Heart right ventricle (tissue), 16 donors: ENCODE results near the gene RAD51B. TPM values are rescaled to one million over a fixed set of nuclear protein-coding genes. Genes with fewer than 3 reads are reported as not detected.

Experiments
- ATAC-seq, 8 donors: fragments of 200-7000 bp; cut with Tn5 transposase; one replicate each; pipeline ENCODE4 v1.9.1; 2020; ENCODE audit warnings: mild to moderate bottlenecking in 8 of 8, moderate library complexity in 8 of 8, moderate number of reproducible peaks in 1 of 8
- DNase-seq, 2 donors: peaks; one replicate each; pipeline ENCODE4 v3.0.0-alpha.2; 2020
- H3K27ac ChIP-seq, 10 donors: fragments of 200-600 bp; sonication (generic) in 2 of 10; one replicate each; pipeline versions ENCODE4 v1.5.0 to v1.8.0; 2020 to 2022; ENCODE audit warnings: mild to moderate bottlenecking in 3 of 10
- H3K27me3 ChIP-seq, 7 donors: fragments of 200-600 bp; one replicate each; pipeline ENCODE4 v1.8.0; 2021 to 2022; ENCODE audit warnings: mild to moderate bottlenecking in 2 of 7
- H3K36me3 ChIP-seq, 9 donors: fragments of 200-600 bp; sonication (generic) in 1 of 9; one replicate each; pipeline versions ENCODE4 v1.5.0 to v1.8.0; 2020 to 2022; ENCODE audit warnings: mild to moderate bottlenecking in 2 of 9
- H3K4me1 ChIP-seq, 9 donors: fragments of 200-600 bp; sonication (generic) in 1 of 9; one replicate each; pipeline versions ENCODE4 v1.5.0 to v1.8.0; 2020 to 2022; ENCODE audit warnings: mild to moderate bottlenecking in 4 of 9
- H3K4me3 ChIP-seq, 10 donors: fragments of 200-600 bp; sonication (generic) in 2 of 10; one replicate each; pipeline versions ENCODE4 v1.5.0 to v1.8.0; 2020 to 2022; ENCODE audit warnings: mild to moderate bottlenecking in 7 of 10, moderate library complexity in 2 of 10
- H3K9me3 ChIP-seq, 11 donors: fragments of 200-600 bp in 10 of 11; sonication (generic) in 2 of 11; one replicate each; pipeline versions ENCODE4 v1.5.0 to v1.8.0; 2013 to 2022; ENCODE audit warnings: mild to moderate bottlenecking in 2 of 11, control low read depth in 1 of 11, moderate library complexity in 1 of 11
- WGBS, 2 donors: extraction: QIAGEN DNeasy Blood & Tissue Kit; methylation state at CpG; one replicate each; pipeline ENCODE4 v1.1.7; 2013; ENCODE audit warnings: inconsistent platforms in 1 of 2; 5-methylcytosine and 5-hydroxymethylcytosine counted together
- intact Hi-C, 10 donors: fragments of 100-400 bp; cut with DNase I; formaldehyde crosslinking; loops; one replicate each; pipeline versions ENCODE4 v1.11.1 to v1.14.2; 2022
- polyA plus RNA-seq, 2 donors: library from polyadenylated mRNA; stranded (reverse); fragments of 200-250 nt; gene quantifications; one replicate each; pipeline ENCODE4 v1.2.3, GENCODE V29; 2013
- total RNA-seq, 10 donors: library from RNA; stranded (reverse); fragmentation: NEBNext Ultra II Directional in 3 of 10; extraction: Animal tissue kit (Norgen Biotek cat#: 25700) in 3 of 10; gene quantifications; one replicate each; pipeline versions ENCODE4 v1.2.1 to v1.2.4, GENCODE V29; 2021 to 2023
- TF ChIP-seq, protein P1 (sequence below), 9 donors: fragments of 200-600 bp; sonication (generic) in 2 of 9; IDR thresholded peaks; one replicate each; pipeline versions ENCODE4 v1.5.0 to v1.8.0; 2021 to 2022; ENCODE audit warnings: antibody characterized with exemption in 9 of 9, mild to moderate bottlenecking in 5 of 9, moderate library complexity in 1 of 9
- donor health status: Arrhythmogenic right ventricular cardiomyopathy.
- donor health status: ischemic (EF 13 %, LVEDD 7.1; RV severe dilation, severe dysfunction).
- donor health status: healthy with polysubstance abuse.
- donor health status: DM: no; HTN: yes; CAD: no.
- donor health status: DM: no; HTN: no; CAD: no.
- donor health status: ischemic (EF 25% LVEDD 6.9; RV normal size, moderate dysfunction).
- donor health status: ischemic (EF 25% LVEDD 5.7; RV mildly dilated, moderate dysfunction).
- donor health status: healthy.
- donor health status: DM: yes; HTN: yes; CAD: no.
- donor health status: Ischemic cardiomyopathy.
- donor health status: ischemic (EF 35%, LVEDD 5.7; RV mildly dilated, moderate dysfunction).
- donor health status: nonischemic (EF 11% LVEDD 7.7; RV severe dilation, severe dysfunction).
- donor health status: DM: yes; HTN: yes; CAD: no.
- donor health status: PGD.
- donor health status: ischemic (EF 29% LVEDD 5.4; RV normal size, mild dysfunction).
- donor health status: nonischemic (EF 23%, LVEDD 6.1; RV moderate dilation, normal function).

RAD51B gene
- total and polyA plus RNA-seq, 12 donors = 0.88 to 8.6 (median 3.5) TPM

DNA sequence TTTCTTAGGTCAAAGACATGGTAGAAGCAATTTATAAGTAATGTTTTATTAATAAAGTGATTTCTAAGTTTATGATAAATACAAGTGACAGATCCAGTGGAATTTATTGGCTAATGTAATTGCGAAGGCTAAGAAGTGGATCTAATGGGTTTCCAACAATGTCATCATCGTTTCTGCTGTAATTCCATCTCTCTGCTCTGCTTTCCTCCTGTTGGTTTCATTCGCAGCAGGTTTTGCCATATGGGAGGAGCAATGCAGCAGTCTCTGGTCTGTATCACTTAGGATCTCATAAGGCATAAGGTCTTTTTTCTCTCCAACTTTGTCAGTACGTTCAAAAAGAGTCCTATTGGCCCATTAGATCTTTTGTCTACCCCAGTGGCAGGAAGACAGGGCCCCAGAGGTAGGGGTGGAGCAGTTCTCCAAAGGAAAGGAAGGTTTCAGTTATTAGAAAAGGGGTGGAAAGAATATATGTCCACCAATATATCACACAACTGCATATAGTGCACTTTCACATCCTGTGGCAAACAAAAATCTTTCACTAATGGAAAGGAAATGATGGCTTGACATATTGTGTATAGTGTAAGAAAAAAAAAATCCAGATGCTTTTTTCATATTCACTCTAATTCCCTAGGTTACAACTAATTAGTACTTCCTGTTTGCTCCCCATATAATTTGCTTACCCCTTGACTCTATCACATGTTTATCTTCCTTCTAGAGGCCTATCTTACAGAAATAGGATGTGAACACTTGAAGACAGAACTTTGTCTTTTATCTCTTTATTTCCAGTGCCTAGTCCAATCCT is 522.0 kb downstream of the RAD51B start:
- 81 to 83% methylated on average over 4 of the region's 4 CpGs for WGBS, 2 donors
- TF ChIP-seq, protein P1, sequence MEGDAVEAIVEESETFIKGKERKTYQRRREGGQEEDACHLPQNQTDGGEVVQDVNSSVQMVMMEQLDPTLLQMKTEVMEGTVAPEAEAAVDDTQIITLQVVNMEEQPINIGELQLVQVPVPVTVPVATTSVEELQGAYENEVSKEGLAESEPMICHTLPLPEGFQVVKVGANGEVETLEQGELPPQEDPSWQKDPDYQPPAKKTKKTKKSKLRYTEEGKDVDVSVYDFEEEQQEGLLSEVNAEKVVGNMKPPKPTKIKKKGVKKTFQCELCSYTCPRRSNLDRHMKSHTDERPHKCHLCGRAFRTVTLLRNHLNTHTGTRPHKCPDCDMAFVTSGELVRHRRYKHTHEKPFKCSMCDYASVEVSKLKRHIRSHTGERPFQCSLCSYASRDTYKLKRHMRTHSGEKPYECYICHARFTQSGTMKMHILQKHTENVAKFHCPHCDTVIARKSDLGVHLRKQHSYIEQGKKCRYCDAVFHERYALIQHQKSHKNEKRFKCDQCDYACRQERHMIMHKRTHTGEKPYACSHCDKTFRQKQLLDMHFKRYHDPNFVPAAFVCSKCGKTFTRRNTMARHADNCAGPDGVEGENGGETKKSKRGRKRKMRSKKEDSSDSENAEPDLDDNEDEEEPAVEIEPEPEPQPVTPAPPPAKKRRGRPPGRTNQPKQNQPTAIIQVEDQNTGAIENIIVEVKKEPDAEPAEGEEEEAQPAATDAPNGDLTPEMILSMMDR (IDR thresholded peaks at IDR 0.05) = no peak
- H3K9me3 ChIP-seq = no peaks in the 10 kb centered on the region
- ATAC-seq = no peak
- H3K4me3 ChIP-seq = no peak overlapping the region
- no peak for DNase-seq
- intact Hi-C loops = no loop called here
- H3K4me1 ChIP-seq = peaks cover 0 to 27% (median 7%) of the 10 kb centered on the region in 9 donors
- H3K36me3 ChIP-seq = no peaks in the 10 kb centered on the region
- H3K27me3 ChIP-seq = no peaks in the 10 kb centered on the region
- H3K27ac ChIP-seq = peak overlapping the region in 1 of 10 donors; percentile 15

DNA sequence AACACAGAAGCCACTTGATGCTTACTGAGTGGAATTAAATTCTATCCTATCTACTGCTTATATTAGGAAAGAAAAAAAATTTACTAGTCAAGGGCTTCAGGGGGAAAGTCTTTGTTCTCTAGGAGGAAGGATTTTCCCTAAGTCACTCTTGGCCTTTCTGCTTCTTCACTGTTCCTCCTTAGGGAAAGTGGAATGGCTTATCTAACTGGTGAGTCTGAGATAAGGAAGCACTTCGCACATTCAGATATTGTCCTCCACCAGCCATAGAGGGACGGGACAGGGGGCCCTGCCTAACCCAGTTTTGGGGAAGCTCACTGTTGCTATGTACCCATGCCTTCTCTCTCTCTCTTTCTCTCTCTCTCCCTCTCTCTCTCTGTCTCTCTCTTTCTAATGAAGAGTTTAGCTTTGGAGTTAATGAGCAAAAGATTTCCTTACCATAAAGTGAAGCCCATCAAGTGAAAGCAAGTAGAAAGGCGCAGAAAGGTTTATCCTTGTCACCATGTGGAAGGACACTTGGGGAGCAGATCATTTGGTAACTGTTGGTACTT is 522.7 kb downstream of the RAD51B start:
- Histone ChIP-seq H3K4me1 (peaks cover 0 to 20% (median 4%) of the 10 kb centered on the region in 9 donors), H3K9me3 (no peaks in the 10 kb centered on the region), H3K27me3 (no peaks in the 10 kb centered on the region), H3K36me3 (no peaks in the 10 kb centered on the region), H3K4me3 (no peak overlapping the region), H3K27ac (peak overlapping the region in 1 of 10 donors; percentile 15)
- intact Hi-C loops = no loop called here
- ATAC-seq (no peak), DNase-seq (no peak)
- TF ChIP-seq, protein P1 (IDR thresholded peaks at IDR 0.05) = no peak
- 71 to 82% methylated on average over 3 of the region's 3 CpGs for WGBS, 2 donors

DNA sequence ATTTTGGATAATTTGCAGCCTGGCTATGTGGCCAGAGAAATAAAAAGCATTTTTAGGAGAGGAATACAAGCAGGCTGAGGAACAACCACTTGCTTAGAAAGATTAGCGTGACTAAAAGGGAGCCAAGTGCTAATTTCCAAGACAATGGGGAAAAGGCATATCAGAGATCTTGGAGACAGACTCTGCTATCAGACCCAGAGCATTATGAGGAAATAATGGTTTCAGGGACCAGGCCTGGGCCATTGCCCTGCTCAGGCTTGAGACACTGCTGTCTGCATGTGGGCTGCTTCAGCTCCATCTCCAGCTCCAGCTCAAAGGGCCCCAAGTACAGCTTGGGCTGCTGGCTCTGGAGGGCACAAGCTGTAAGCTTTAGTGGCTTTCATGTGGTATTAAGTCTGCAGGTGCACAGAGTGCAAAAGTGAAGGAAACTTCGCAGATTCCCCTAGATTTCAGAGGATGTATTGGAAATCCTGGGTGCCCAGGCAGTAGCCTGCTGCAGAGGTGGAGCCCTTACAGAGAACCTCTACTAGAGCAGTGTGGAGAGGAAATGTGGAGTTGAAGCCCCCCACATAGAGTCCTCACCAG is 524.0 kb downstream of the RAD51B start:
- DNase-seq = no peak
- H3K27me3 ChIP-seq = no peaks in the 10 kb centered on the region
- intact Hi-C loops = no loop called here
- no peak overlapping the region for H3K4me3 ChIP-seq
- H3K9me3 ChIP-seq = no peaks in the 10 kb centered on the region
- H3K36me3 ChIP-seq = no peaks in the 10 kb centered on the region
- peaks cover 0 to 16% (median 0%) of the 10 kb centered on the region in 9 donors for H3K4me1 ChIP-seq
- H3K27ac ChIP-seq = no peak overlapping the region
- WGBS, 2 donors = 97% methylated on average over 2 of the region's 2 CpGs
- no peak for ATAC-seq
- TF ChIP-seq, protein P1 (IDR thresholded peaks at IDR 0.05) = no peak

DNA sequence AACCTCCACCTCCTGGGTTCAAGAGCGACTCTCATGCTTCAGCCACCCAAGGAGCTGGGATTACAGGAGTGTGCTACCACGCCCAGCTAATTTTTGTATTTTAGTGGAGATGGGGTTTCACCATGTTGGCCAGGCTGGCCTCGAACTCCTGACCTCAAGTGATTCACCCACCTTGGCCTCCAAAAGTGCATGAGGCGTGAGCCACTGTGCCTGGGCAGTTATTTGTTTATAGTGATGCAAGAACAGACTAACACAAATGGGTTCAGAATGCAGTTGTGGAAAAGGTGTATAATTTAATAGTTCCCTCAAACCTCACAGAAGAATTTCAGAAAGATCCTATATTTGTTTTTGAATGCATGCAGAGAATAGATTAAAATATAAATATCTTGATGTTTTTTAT is 526.2 kb downstream of the RAD51B start:
- H3K4me1 ChIP-seq = peaks cover 0 to 20% (median 0%) of the 10 kb centered on the region in 9 donors
- no peaks in the 10 kb centered on the region for H3K27me3 ChIP-seq
- no peaks in the 10 kb centered on the region for H3K36me3 ChIP-seq
- H3K4me3 ChIP-seq = no peak overlapping the region
- WGBS, 2 donors = 96 to 100% methylated on average over 4 of the region's 4 CpGs
- H3K9me3 ChIP-seq = no peaks in the 10 kb centered on the region
- DNase-seq = no peak
- intact Hi-C loops = no loop called here
- no peak for ATAC-seq
- TF ChIP-seq, protein P1 (IDR thresholded peaks at IDR 0.05) = no peak
- H3K27ac ChIP-seq = no peak overlapping the region
